K562 (cell line): ENCODE results near the gene BASP1. TPM values are rescaled to one million over a fixed set of nuclear protein-coding genes. Genes with fewer than 3 reads are reported as not detected.

Experiments used
- ATAC-seq: fragments of 200-7000 bp; cut with Tn5 transposase; 3 replicates; pipeline ENCODE4 v1.9.1; 2020; ENCODE audit warnings: moderate library complexity
- BruUV-seq: library from RNA; stranded (reverse); fragments of 400-500 nt; replicated peaks from 2 replicates; lab custom pipeline; 2021; lab: Mats Ljungman, UMichigan
- CTCF ChIA-PET: fragments of 300-600 bp; formaldehyde crosslinking; extraction: SDS; loops from one replicate; lab custom pipeline; 2021; ENCODE audit warnings: low intra/inter-chr PET ratio; lab: Yijun Ruan, JAX
- POLR2A ChIA-PET: fragments of 300-600, 350-650 bp; sonication (Branson Sonifier 250); formaldehyde crosslinking; extraction: SDS; loops from one replicate; lab custom pipeline; 2021; ENCODE audit warnings: antibody characterized with exemption, inconsistent platforms; lab: Yijun Ruan, JAX
- DNase-seq, 4 experiments: peaks; one replicate each; pipeline versions ENCODE4 v3.0.0 to v3.0.0-alpha.2; 2011 to 2018; ENCODE audit warnings: low spot score in 3 of 4, mixed read lengths in 3 of 4; ENCODE audit errors: extremely low read depth in 1 of 4
- FAIRE-seq: peaks from 2 replicates; lab custom pipeline; 2011; peaks lifted over from hg19 to GRCh38; lab: Jason Lieb, UNC
- H2AFZ ChIP-seq: 2 replicates; pipeline ENCODE4 v1.6.0; 2011; ENCODE audit warnings: low read depth, low read length, control low read depth, inconsistent platforms
- H3K27ac ChIP-seq: fragments of 200-600 bp; 3 replicates; pipeline ENCODE4 v1.8.0; 2011; ENCODE audit warnings: low read depth, mild to moderate bottlenecking, control low read depth, inconsistent platforms, low read length, moderate library complexity, mixed read lengths; ENCODE audit errors: extremely low read depth
- H3K27me3 ChIP-seq, 2 experiments: fragments of 300-600 bp in 1 of 2; 2 replicates in 1 of 2; 3 replicates in 1 of 2; pipeline versions ENCODE4 v1.6.0 to v1.8.0; 2011; ENCODE audit warnings: inconsistent platforms in 2 of 2, low read length in 2 of 2, mild to moderate bottlenecking in 1 of 2, mixed read lengths in 1 of 2, moderate library complexity in 1 of 2; ENCODE audit not compliant: control insufficient read depth in 2 of 2, insufficient read depth in 2 of 2
- H3K36me3 ChIP-seq: fragments of 300-600 bp; 3 replicates; pipeline ENCODE4 v1.8.0; 2011; ENCODE audit warnings: mild to moderate bottlenecking, low read length, inconsistent platforms; ENCODE audit not compliant: control insufficient read depth, insufficient read depth
- H3K4me1 ChIP-seq, 2 experiments: fragments of 200-600 bp in 1 of 2; replicated peaks in 1 of 2; 2 replicates in 1 of 2; 3 replicates in 1 of 2; pipeline versions ENCODE4 v1.5.1 to v1.8.0; 2011; ENCODE audit warnings: inconsistent platforms in 2 of 2, low read length in 2 of 2, mild to moderate bottlenecking in 1 of 2, mixed read lengths in 1 of 2, moderate library complexity in 1 of 2; ENCODE audit not compliant: control insufficient read depth in 2 of 2, insufficient read depth in 2 of 2
- H3K4me2 ChIP-seq: 2 replicates; pipeline ENCODE4 v1.6.1; 2011; ENCODE audit warnings: low read length, control low read depth, inconsistent platforms, mixed read lengths; ENCODE audit not compliant: insufficient read depth
- H3K4me3 ChIP-seq: fragments of 200-600 bp; sonication (generic), shearing (Covaris generic); 2 replicates; pipeline ENCODE4 v1.5.1; 2016; ENCODE audit warnings: control low read depth, inconsistent platforms
- H3K79me2 ChIP-seq: fragments of 200-600 bp; 3 replicates; pipeline ENCODE4 v1.8.0; 2011; ENCODE audit warnings: low read length, inconsistent platforms; ENCODE audit not compliant: control insufficient read depth, insufficient read depth
- H3K9ac ChIP-seq, 2 experiments: 2 replicates each; pipeline versions ENCODE4 v1.6.0 to v1.6.1; 2011; ENCODE audit warnings: low read depth in 2 of 2, low read length in 2 of 2, control low read depth in 1 of 2, inconsistent platforms in 1 of 2, mild to moderate bottlenecking in 1 of 2, mixed read lengths in 1 of 2; ENCODE audit not compliant: insufficient read depth in 1 of 2
- H3K9me1 ChIP-seq: one replicate; pipeline ENCODE4 v1.6.0; 2011; ENCODE audit warnings: inconsistent platforms, mild to moderate bottlenecking, low read length, moderate library complexity; ENCODE audit not compliant: control insufficient read depth, insufficient read depth
- H3K9me3 ChIP-seq: replicated peaks from 2 replicates; pipeline ENCODE4 v1.5.1; 2011; ENCODE audit warnings: low read depth, low read length, inconsistent platforms; ENCODE audit not compliant: control insufficient read depth, insufficient read depth
- H4K20me1 ChIP-seq: replicated peaks from 2 replicates; pipeline ENCODE4 v1.6.1; 2011; ENCODE audit warnings: low read length, inconsistent platforms, mixed read lengths; ENCODE audit not compliant: control insufficient read depth, insufficient read depth
- CCNT2 ChIP-seq: IDR thresholded peaks from 2 replicates; pipeline ENCODE4 v1.6.1; 2011; ENCODE audit warnings: borderline replicate concordance, low read depth, mild to moderate bottlenecking, moderate library complexity, mixed read lengths, low read length; ENCODE audit not compliant: insufficient read length; ENCODE audit errors: extremely low read depth
- HINFP ChIP-seq: fragments of 450-650 bp; conservative IDR thresholded peaks from 2 replicates; pipeline ENCODE4 v1.6.1; 2016; ENCODE audit warnings: missing genetic modification characterization, low read depth, mild to moderate bottlenecking, control low read depth, missing compliant biosample characterization
- HMBOX1 ChIP-seq: sonication (generic); IDR thresholded peaks from 2 replicates; pipeline ENCODE4 v1.6.1; 2016
- LARP7 ChIP-seq: fragments of 450-650 bp; IDR thresholded peaks from 2 replicates; pipeline ENCODE4 v1.6.1; 2016
- MCM2 ChIP-seq: fragments of 450-650 bp; IDR thresholded peaks from 2 replicates; pipeline ENCODE4 v1.6.1; 2017; ENCODE audit warnings: low read depth, mild to moderate bottlenecking
- ZBTB17 ChIP-seq: fragments of 450-650 bp; formaldehyde crosslinking; IDR thresholded peaks from 2 replicates; pipeline ENCODE4 v1.4.0; 2020; ENCODE audit warnings: mild to moderate bottlenecking
- ZBTB9 ChIP-seq: fragments of 450-650 bp; formaldehyde crosslinking; IDR thresholded peaks from 2 replicates; pipeline ENCODE4 v1.4.0; 2020; ENCODE audit warnings: mild to moderate bottlenecking, moderate library complexity
- ZFP30 ChIP-seq: fragments of 250-450 bp; sonication (Bioruptor Pico); IDR thresholded peaks from 2 replicates; pipeline ENCODE4 v1.8.0; 2022; ENCODE audit warnings: moderate library complexity, mild to moderate bottlenecking, inconsistent platforms, borderline replicate concordance
- ZNF277 ChIP-seq: fragments of 250-450 bp; sonication (Bioruptor Pico); IDR thresholded peaks from 2 replicates; pipeline ENCODE4 v1.8.0; 2022; ENCODE audit warnings: inconsistent platforms, mild to moderate bottlenecking, moderate library complexity, borderline replicate concordance
- ZNF551 ChIP-seq: fragments of 250-450 bp; sonication (Bioruptor Pico); IDR thresholded peaks from 2 replicates; pipeline ENCODE4 v1.5.0; 2021; ENCODE audit warnings: mild to moderate bottlenecking, moderate library complexity
- WGBS: fragments of 100-300 bp; shearing (Covaris generic); methylation state at CpG from one replicate; pipeline ENCODE4 v1.1.6; 2016; ENCODE audit warnings: low coverage, mixed read lengths; ENCODE audit not compliant: insufficient coverage; ENCODE audit errors: missing lambda C conversion rate; 5-methylcytosine and 5-hydroxymethylcytosine counted together
- in situ Hi-C: fragments of 300-500 bp; cut with MboI; formaldehyde crosslinking; loops from 4 replicates; pipeline ENCODE4 v1.15.0; 2018; ENCODE audit warnings: inconsistent platforms, mixed read lengths
- intact Hi-C: fragments of 100-400 bp; cut with micrococcal nuclease; formaldehyde crosslinking; loops from 2 replicates; pipeline ENCODE4 v1.14.2; 2022
- polyA plus RNA-seq, 8 experiments: library from polyadenylated mRNA; depleted of rRNA in 4 of 8; stranded (reverse) in 5 of 8; unstranded in 3 of 8; fragments of >200 nt; fragmentation: Nextera tagmentation in 2 of 8; fragmentation: Illumina TruSeq in 1 of 8; extraction: Ambion mirVana in 2 of 8; extraction: Trizol in 1 of 8; gene quantifications; 2 replicates each; pipeline versions ENCODE4 v1.2.1 to v1.2.3, GENCODE V29; 2011 to 2014; ENCODE audit warnings: inconsistent platforms in 1 of 8, missing spikeins in 1 of 8
- total RNA-seq, 7 experiments: library from RNA; depleted of rRNA in 6 of 7; stranded (reverse); fragments of >200 nt in 6 of 7; fragmentation: Illumina TruSeq in 2 of 7; extraction: Trizol in 2 of 7; gene quantifications; 2 replicates each; pipeline versions ENCODE4 v1.2.1 to v1.2.3, GENCODE V29; 2011 to 2021; ENCODE audit warnings: low replicate concordance in 1 of 7

Gene BASP1
- total and polyA plus RNA-seq, 9 of the 15 experiments (the other 6 are each of a cell fraction or from before 2014, with no cell fraction given), result 0.22 TPM; not detected in 8

- Histone ChIP-seq H4K20me1 (no peaks in the 10 kb centered on the region; the same call in 1 of the 2 replicates), H2AFZ (no peak overlapping the region), H3K9me3 (no peaks in the 10 kb centered on the region), H3K4me1 (no peaks in the 10 kb centered on the region), H3K36me3 (no peaks in the 10 kb centered on the region), H3K9ac (no peak overlapping the region), H3K27ac (no peak overlapping the region), H3K79me2 (no peaks in the 10 kb centered on the region), H3K4me2 (no peak overlapping the region), H3K4me3 (no peak overlapping the region), H3K9me1 (no peaks in the 10 kb centered on the region), H3K27me3 (no peaks in the 10 kb centered on the region)
- TF ChIP-seq HMBOX1 (no peak), HINFP (tag) (no peak), MCM2 (no peak), ZFP30 (CRISPR knock-in tag) (no peak), ZBTB9 (CRISPR knock-in tag) (no peak), ZBTB17 (no peak), LARP7 (no peak), CCNT2 (no peak), ZNF551 (CRISPR knock-in tag) (no peak), ZNF277 (CRISPR knock-in tag) (no peak)
- DNase-seq (no peak), ATAC-seq (no peak), FAIRE-seq (no peak)
- 0% methylated on average over 1 of the region's 1 CpG for WGBS
- ChIA-PET POLR2A (no interaction called here), CTCF (no interaction called here)
- no TSS peak for BruUV-seq
- intact Hi-C loops (no loop called here), in situ Hi-C loops (loop anchor here (25.0 kb wide), 1 partner anchor 359 kb away; the partner anchor contains the start of genes TAF11L10, TAF11L7, TAF11L8 and TAF11L9)
Observed at GRCh38 chr5:17227868-17228267, 10.4 kb downstream of the BASP1 start.
